Keratinocyte (primary cell): ENCODE measurements around the gene NLRC5. TPM values are rescaled to one million over a fixed set of nuclear protein-coding genes. Genes with fewer than 3 reads are reported as not detected.

Source experiments
- DNase-seq: peaks from one replicate; pipeline ENCODE4 v3.0.0-alpha.2; 2011; ENCODE audit warnings: low read depth, missing footprints, low spot score
- FAIRE-seq: peaks from 2 replicates; lab custom pipeline; 2011; peaks lifted over from hg19 to GRCh38; lab: Jason Lieb, UNC
- H2AFZ ChIP-seq: 2 replicates; pipeline ENCODE4 v1.6.0; 2012; ENCODE audit warnings: low read length, control low read depth, inconsistent platforms; ENCODE audit not compliant: control insufficient read depth
- H3K27ac ChIP-seq: 2 replicates; pipeline ENCODE4 v1.5.1; 2011; ENCODE audit warnings: low read length; ENCODE audit not compliant: control insufficient read depth, insufficient read depth
- H3K27me3 ChIP-seq: 3 replicates; pipeline ENCODE4 v1.6.0; 2011; ENCODE audit warnings: low read length; ENCODE audit not compliant: control insufficient read depth, insufficient read depth; ENCODE audit errors: extremely low read depth
- H3K36me3 ChIP-seq, 2 experiments: 2 replicates in 1 of 2; 3 replicates in 1 of 2; pipeline ENCODE4 v1.5.1; 2011; ENCODE audit warnings: low read length in 2 of 2, mild to moderate bottlenecking in 1 of 2; ENCODE audit not compliant: control insufficient read depth in 2 of 2, insufficient read depth in 2 of 2; ENCODE audit errors: extremely low read depth in 1 of 2
- H3K4me1 ChIP-seq: 3 replicates; pipeline ENCODE4 v1.5.1; 2011; ENCODE audit warnings: low read length; ENCODE audit not compliant: control insufficient read depth, insufficient read depth; ENCODE audit errors: extremely low read depth
- H3K4me2 ChIP-seq: 3 replicates; pipeline ENCODE4 v1.6.0; 2011; ENCODE audit warnings: low read depth, low read length; ENCODE audit not compliant: control insufficient read depth, insufficient read depth; ENCODE audit errors: extremely low read depth
- H3K4me3 ChIP-seq, 3 experiments: fragments of 200-600 bp in 1 of 3; sonication (generic) in 1 of 3; 2 replicates in 2 of 3; 3 replicates in 1 of 3; pipeline ENCODE4 v1.5.1; 2011 to 2016; ENCODE audit warnings: low read length in 3 of 3, mild to moderate bottlenecking in 3 of 3, control low read depth in 2 of 3, inconsistent platforms in 1 of 3, low read depth in 1 of 3, mixed read lengths in 1 of 3, mixed run types in 1 of 3, moderate library complexity in 1 of 3; ENCODE audit not compliant: control insufficient read depth in 2 of 3, insufficient read depth in 2 of 3; ENCODE audit errors: extremely low read depth in 1 of 3
- H3K79me2 ChIP-seq: 2 replicates; pipeline ENCODE4 v1.6.0; 2012; ENCODE audit warnings: low read length; ENCODE audit not compliant: control insufficient read depth, insufficient read depth
- H3K9ac ChIP-seq: 3 replicates; pipeline ENCODE4 v1.6.0; 2011; ENCODE audit warnings: low read length; ENCODE audit not compliant: control insufficient read depth, insufficient read depth; ENCODE audit errors: extremely low read depth
- H3K9me1 ChIP-seq: 3 replicates; pipeline ENCODE4 v1.6.0; 2011; ENCODE audit warnings: low read length; ENCODE audit not compliant: control insufficient read depth, insufficient read depth; ENCODE audit errors: extremely low read depth
- H3K9me3 ChIP-seq: 2 replicates; pipeline ENCODE4 v1.5.1; 2012; ENCODE audit warnings: low read depth, low read length; ENCODE audit not compliant: control insufficient read depth
- H4K20me1 ChIP-seq: 3 replicates; pipeline ENCODE4 v1.6.0; 2011; ENCODE audit warnings: low read length; ENCODE audit not compliant: control insufficient read depth, insufficient read depth; ENCODE audit errors: extremely low read depth
- CTCF ChIP-seq, 3 experiments: IDR thresholded peaks in 1 of 3; conservative IDR thresholded peaks in 1 of 3; optimal IDR thresholded peaks in 1 of 3; 2 replicates in 2 of 3; 3 replicates in 1 of 3; pipeline versions ENCODE3 to v1.5.1; 2011; ENCODE audit warnings: low read length in 3 of 3, mild to moderate bottlenecking in 3 of 3, moderate library complexity in 2 of 3, control low read depth in 1 of 3, inconsistent platforms in 1 of 3; ENCODE audit not compliant: insufficient read depth in 2 of 3; ENCODE audit errors: extremely low read depth in 1 of 3
- EZH2 ChIP-seq: IDR thresholded peaks from one replicate; pipeline ENCODE4 v1.6.1; 2012; ENCODE audit warnings: inconsistent platforms, mild to moderate bottlenecking, low read length, moderate library complexity
- dilution Hi-C: fragments of 300-500 bp; cut with MboI; formaldehyde crosslinking; loops from one replicate; pipeline ENCODE4 v1.7.0; 2020; ENCODE audit warnings: low sequenced_read_pairs; ENCODE audit not compliant: extremely low pct_ligation_motif_present
- polyA plus RNA-seq, 5 experiments: library from polyadenylated mRNA; depleted of rRNA in 3 of 5; stranded (reverse) in 3 of 5; stranded (forward) in 1 of 5; unstranded in 1 of 5; fragments of >200 nt; gene quantifications; 1 replicate in 1 of 5; 2 replicates in 3 of 5; 3 replicates in 1 of 5; pipeline versions ENCODE4 v1.2.1 to v1.2.3, GENCODE V29; 2011 to 2012; ENCODE audit warnings: missing spikeins in 2 of 5, low read depth in 1 of 5, low replicate concordance in 1 of 5

Gene NLRC5
- polyA plus RNA-seq, 1 donor (not counting 4 experiments of a cell fraction or from before 2014, with no cell fraction given), result 7.8 TPM

- no peak overlapping the region for H3K27ac ChIP-seq
- no peak overlapping the region for H3K4me2 ChIP-seq
- dilution Hi-C loops, result no loop called here
- H3K4me1 ChIP-seq, result no peaks in the 10 kb centered on the region
- no peaks in the 10 kb centered on the region for H3K36me3 ChIP-seq
- H3K9ac ChIP-seq, result no peak overlapping the region
- DNase-seq (no peak), FAIRE-seq (no peak)
- no peaks in the 10 kb centered on the region for H3K27me3 ChIP-seq
- TF ChIP-seq EZH2, result no peak
- no peak for TF ChIP-seq CTCF (optimal IDR thresholded peaks at IDR 0.05 in 1 of 3, IDR thresholded peaks at IDR 0.05 in 1 of 3, conservative IDR thresholded peaks at IDR 0.05 in 1 of 3; ENCODE audit: extremely low read depth in 1 of 3, insufficient read depth in 2 of 3, low read length in 3 of 3)
- H3K4me3 ChIP-seq, result no peak overlapping the region
- no peak overlapping the region for H2AFZ ChIP-seq
- no peaks in the 10 kb centered on the region for H3K9me1 ChIP-seq
- H4K20me1 ChIP-seq, result no peaks in the 10 kb centered on the region
- H3K9me3 ChIP-seq, result no peaks in the 10 kb centered on the region
- H3K79me2 ChIP-seq, result no peaks in the 10 kb centered on the region
Observed at GRCh38 chr16:57054338-57054737, 65.0 kb downstream of the NLRC5 start.

GRCh38 chr16:57054771-57055170 lies 65.4 kb downstream of the NLRC5 start:
- dilution Hi-C loops, result no loop called here
- H3K9ac ChIP-seq, result no peak overlapping the region

GRCh38 chr16:57055671-57056070 lies 66.3 kb downstream of the NLRC5 start:
- no peak for TF ChIP-seq CTCF (optimal IDR thresholded peaks at IDR 0.05 in 1 of 3, IDR thresholded peaks at IDR 0.05 in 1 of 3, conservative IDR thresholded peaks at IDR 0.05 in 1 of 3; ENCODE audit: extremely low read depth in 1 of 3, insufficient read depth in 2 of 3, low read length in 3 of 3)
- TF ChIP-seq EZH2, result no peak
- DNase-seq, result no peak
- H3K4me1 ChIP-seq, result peaks cover 4% of the 10 kb centered on the region
- H3K36me3 ChIP-seq, result no peaks in the 10 kb centered on the region
- H3K79me2 ChIP-seq, result no peaks in the 10 kb centered on the region
- H3K9me3 ChIP-seq, result no peaks in the 10 kb centered on the region
- no peak overlapping the region for H3K4me3 ChIP-seq
- no peak overlapping the region for H3K9ac ChIP-seq
- FAIRE-seq, result no peak
- no peaks in the 10 kb centered on the region for H3K27me3 ChIP-seq
- no peaks in the 10 kb centered on the region for H3K9me1 ChIP-seq
- no peaks in the 10 kb centered on the region for H4K20me1 ChIP-seq
- no peak overlapping the region for H2AFZ ChIP-seq
- no peak overlapping the region for H3K4me2 ChIP-seq
- dilution Hi-C loops, result no loop called here
- H3K27ac ChIP-seq, result no peak overlapping the region

More at GRCh38 chr16:57054771-57055170, 65.4 kb downstream of the NLRC5 start:
- Histone ChIP-seq H3K9me1 (no peaks in the 10 kb centered on the region), H3K36me3 (no peaks in the 10 kb centered on the region), H2AFZ (no peak overlapping the region), H4K20me1 (no peaks in the 10 kb centered on the region), H3K4me1 (no peaks in the 10 kb centered on the region), H3K27ac (no peak overlapping the region), H3K79me2 (no peaks in the 10 kb centered on the region), H3K4me2 (no peak overlapping the region), H3K4me3 (no peak overlapping the region), H3K27me3 (no peaks in the 10 kb centered on the region), H3K9me3 (no peaks in the 10 kb centered on the region)
- no peak for TF ChIP-seq EZH2
- DNase-seq, result no peak
- FAIRE-seq, result no peak
